Stomach (tissue), 4 donors: ENCODE measurements around the gene PDZD11.

ENCODE experiments used
- POLR2A ChIP-seq, 4 donors: fragments of 450-650 bp; IDR thresholded peaks; one replicate each; pipeline ENCODE4 v1.6.1; 2016; ENCODE audit warnings: antibody characterized with exemption in 4 of 4, control low read depth in 2 of 4, mild to moderate bottlenecking in 1 of 4, moderate library complexity in 1 of 4
- POLR2AphosphoS5 ChIP-seq, 3 donors: sonication (generic); formaldehyde crosslinking; IDR thresholded peaks; one replicate each; pipeline ENCODE4 v1.6.1; 2016; ENCODE audit warnings: antibody characterized with exemption in 3 of 3

GRCh38 chrX:70322784-70323183 lies 33.1 kb upstream of the PDZD11 start:
- no peak for TF ChIP-seq POLR2A (IDR thresholded peaks at IDR 0.05)
- TF ChIP-seq POLR2AphosphoS5 (IDR thresholded peaks at IDR 0.05): no peak
